Retinal pigment epithelial cell (primary cell): ENCODE measurements around the gene CNTNAP2.

Experiments used
- DNase-seq: peaks from one replicate; pipeline ENCODE4 v3.0.0-alpha.2; 2010; ENCODE audit warnings: low read depth
- H3K4me3 ChIP-seq: 2 replicates; pipeline ENCODE4 v1.5.1; 2011; ENCODE audit warnings: mild to moderate bottlenecking, low read length, control low read depth, moderate library complexity
- TF ChIP-seq, protein P1 (sequence below): conservative IDR thresholded peaks from 2 replicates; pipeline ENCODE4 v1.5.1; 2011; ENCODE audit warnings: low read depth, low read length, control low read depth, inconsistent platforms

Gene CNTNAP2

DNA sequence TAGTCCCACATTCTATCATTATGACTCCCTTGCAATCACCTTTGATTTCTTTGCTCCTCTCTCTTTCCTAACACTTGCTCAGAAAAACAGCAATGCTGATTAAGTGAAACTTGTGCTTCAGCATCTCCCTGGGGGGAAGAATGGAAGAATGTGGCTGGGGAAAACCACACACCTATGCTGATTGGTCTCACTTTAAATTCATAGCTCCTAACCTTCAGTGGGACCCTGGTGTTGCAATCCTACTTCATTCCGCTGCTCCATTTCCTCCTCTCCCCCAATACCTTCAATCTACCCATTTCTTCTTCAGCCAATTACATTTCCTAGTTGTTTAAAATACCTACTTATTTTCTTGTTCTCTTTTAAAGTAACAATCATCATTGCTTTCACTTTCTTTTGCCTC, 1307.3 kb downstream of the CNTNAP2 start:
- TF ChIP-seq, protein P1, sequence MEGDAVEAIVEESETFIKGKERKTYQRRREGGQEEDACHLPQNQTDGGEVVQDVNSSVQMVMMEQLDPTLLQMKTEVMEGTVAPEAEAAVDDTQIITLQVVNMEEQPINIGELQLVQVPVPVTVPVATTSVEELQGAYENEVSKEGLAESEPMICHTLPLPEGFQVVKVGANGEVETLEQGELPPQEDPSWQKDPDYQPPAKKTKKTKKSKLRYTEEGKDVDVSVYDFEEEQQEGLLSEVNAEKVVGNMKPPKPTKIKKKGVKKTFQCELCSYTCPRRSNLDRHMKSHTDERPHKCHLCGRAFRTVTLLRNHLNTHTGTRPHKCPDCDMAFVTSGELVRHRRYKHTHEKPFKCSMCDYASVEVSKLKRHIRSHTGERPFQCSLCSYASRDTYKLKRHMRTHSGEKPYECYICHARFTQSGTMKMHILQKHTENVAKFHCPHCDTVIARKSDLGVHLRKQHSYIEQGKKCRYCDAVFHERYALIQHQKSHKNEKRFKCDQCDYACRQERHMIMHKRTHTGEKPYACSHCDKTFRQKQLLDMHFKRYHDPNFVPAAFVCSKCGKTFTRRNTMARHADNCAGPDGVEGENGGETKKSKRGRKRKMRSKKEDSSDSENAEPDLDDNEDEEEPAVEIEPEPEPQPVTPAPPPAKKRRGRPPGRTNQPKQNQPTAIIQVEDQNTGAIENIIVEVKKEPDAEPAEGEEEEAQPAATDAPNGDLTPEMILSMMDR: no peak
- no peak for DNase-seq
- no peak overlapping the region for H3K4me3 ChIP-seq

DNA sequence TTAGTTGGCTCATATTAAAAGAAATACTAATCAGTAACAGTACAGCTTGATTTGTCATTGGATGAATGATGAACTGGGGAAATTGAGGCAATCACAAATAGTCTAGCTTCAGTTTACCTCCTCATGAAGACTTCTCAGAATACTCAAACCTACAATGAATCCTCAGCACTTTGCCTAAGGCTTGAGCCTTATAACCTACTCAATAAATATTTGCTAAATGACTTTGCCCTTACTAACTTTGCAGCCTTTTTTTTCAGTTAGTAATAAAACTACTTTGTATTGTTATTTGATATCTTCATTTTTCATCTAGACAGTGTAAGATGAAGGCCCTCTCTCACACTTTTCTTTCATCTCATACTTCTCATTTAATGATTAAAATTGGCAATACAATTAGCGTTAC, 1311.5 kb downstream of the CNTNAP2 start:
- no peak for DNase-seq
- H3K4me3 ChIP-seq: no peak overlapping the region
- TF ChIP-seq, protein P1: no peak

DNA sequence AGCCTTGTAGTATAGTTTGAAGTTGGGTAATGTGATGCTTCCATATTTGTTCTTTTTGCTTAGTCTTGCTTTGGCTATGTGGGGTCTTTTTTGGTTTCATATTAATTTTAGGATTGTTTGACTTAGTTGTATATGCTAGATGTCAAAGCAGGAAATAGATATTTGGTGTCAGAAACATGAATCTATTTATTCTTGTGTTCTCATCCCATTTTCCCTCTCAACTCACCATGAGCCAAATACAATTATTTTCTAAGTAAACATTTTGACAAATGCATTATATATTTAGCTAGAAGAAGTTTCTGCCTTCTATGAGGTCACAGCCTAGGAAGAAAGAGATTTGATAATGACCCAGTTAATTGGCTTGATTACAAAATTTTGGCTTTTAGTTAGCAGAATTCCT, 1313.4 kb downstream of the CNTNAP2 start:
- TF ChIP-seq, protein P1: no peak
- no peak overlapping the region for H3K4me3 ChIP-seq
- no peak for DNase-seq

DNA sequence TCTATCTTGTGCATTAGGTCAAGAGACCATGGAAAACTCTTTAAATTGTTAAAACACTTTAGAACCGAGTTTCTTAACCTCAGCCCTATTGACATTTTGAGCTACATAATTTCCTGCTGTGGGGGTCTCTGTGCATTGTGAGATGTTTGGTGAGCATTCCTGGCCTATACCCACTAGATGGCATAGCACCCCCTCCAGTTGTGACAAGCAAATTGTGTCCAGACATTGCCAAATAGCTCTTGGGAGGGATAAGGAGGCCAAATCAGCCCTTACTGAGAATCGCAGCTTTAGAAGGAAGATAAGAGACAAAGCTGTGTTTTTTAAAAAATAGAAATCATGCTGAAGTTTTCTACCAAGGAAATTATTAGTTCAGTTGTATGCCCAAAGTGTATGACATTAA, 1315.5 kb downstream of the CNTNAP2 start:
- H3K4me3 ChIP-seq: no peak overlapping the region
- TF ChIP-seq, protein P1: peak; percentile 63
- no peak for DNase-seq

DNA sequence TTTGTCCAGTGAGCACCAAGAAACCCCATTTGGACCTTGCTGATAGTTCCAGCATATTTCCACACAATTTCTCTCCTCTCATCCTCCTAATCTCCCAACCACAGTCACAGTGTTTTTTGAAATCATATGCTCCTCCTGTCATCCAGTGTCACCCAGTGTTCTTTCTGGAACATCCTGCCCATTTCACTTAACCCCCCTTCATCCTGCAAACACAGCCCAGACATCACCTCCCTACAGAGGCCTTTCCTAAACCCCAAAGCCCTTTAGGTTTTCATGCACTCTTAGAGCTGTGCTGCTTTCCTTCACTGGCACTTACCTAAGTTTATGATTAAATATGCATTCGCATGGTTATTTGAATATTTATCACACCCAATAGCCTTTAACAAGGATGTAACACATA, 1316.0 kb downstream of the CNTNAP2 start:
- no peak overlapping the region for H3K4me3 ChIP-seq
- DNase-seq: no peak
- TF ChIP-seq, protein P1: no peak

DNA sequence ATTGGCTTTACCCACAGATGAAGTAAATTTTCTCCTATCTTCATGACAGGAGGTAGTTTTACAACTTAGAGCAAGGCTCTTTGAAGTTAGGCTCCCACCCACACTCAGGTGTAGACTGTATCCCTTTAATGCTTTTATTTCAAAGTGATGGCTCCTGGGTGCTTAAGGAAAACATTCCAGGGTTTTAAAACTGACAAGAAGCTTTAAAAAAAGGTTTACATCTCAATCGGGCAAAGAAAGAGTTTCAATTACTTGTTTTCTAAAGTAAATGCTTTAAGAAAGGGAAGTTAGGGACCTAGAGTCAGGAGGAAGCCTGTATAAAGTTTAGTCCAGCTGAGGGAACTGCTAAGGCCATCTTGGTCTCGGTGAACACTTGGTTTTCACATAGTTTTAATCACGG, 1320.1 kb downstream of the CNTNAP2 start:
- TF ChIP-seq, protein P1: no peak
- H3K4me3 ChIP-seq: no peak overlapping the region
- no peak for DNase-seq

DNA sequence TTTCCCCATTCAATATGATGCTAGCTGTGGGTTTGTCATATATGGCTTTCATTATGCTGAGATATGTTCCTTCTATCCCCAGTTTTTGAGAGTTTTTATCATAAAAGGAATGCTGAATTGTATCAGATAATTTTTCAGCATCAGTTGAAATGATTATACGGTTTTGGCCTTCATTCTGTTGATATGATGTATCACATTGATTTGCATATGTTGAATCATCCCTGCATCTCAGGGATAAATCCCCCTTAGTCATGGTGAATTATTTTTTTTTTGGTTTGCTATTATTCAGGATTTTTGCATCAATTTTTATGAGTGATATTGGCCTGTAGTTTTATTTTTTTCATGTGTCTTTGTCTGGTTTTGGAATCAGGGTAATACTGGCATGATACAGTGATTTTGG, 1321.6 kb downstream of the CNTNAP2 start:
- H3K4me3 ChIP-seq: no peak overlapping the region
- TF ChIP-seq, protein P1: no peak
- no peak for DNase-seq
